WERI-Rb-1 (cell line): Measurements from ENCODE around the gene CYFIP1.

ENCODE experiments used
- DNase-seq: peaks from one replicate; pipeline ENCODE4 v3.0.0-alpha.2; 2020
- H3K27ac ChIP-seq: fragments of 250-450 bp; sonication (Bioruptor Pico); 2 replicates; pipeline ENCODE4 v1.5.1; 2020; ENCODE audit warnings: mild to moderate bottlenecking, moderate library complexity
- H3K27me3 ChIP-seq: fragments of 250-450 bp; sonication (Bioruptor Pico); 2 replicates; pipeline ENCODE4 v1.5.1; 2021; ENCODE audit warnings: mild to moderate bottlenecking, low read depth, moderate library complexity; ENCODE audit not compliant: insufficient read depth, severe bottlenecking
- H3K36me3 ChIP-seq: fragments of 250-450 bp; sonication (Bioruptor Pico); 2 replicates; pipeline ENCODE4 v1.5.1; 2020; ENCODE audit warnings: mild to moderate bottlenecking, moderate library complexity
- H3K4me3 ChIP-seq: 2 replicates; pipeline ENCODE4 v1.5.1; 2011; ENCODE audit warnings: low read depth, mild to moderate bottlenecking, control low read depth, low read length
- H3K9me3 ChIP-seq: fragments of 250-450 bp; sonication (Bioruptor Pico); 2 replicates; pipeline ENCODE4 v1.5.1; 2021; ENCODE audit warnings: mild to moderate bottlenecking, moderate library complexity; ENCODE audit not compliant: severe bottlenecking
- CTCF ChIP-seq: IDR thresholded peaks from 2 replicates; pipeline ENCODE4 v1.5.1; 2011; ENCODE audit warnings: low read depth, mild to moderate bottlenecking, control low read depth, inconsistent platforms, low read length

The CYFIP1 gene

GRCh38 chr15:22919171-22919570 lies 61.0 kb downstream of the CYFIP1 start:
- TF ChIP-seq CTCF, result no peak
- H3K27ac ChIP-seq, result no peak overlapping the region
- no peaks in the 10 kb centered on the region for H3K27me3 ChIP-seq
- DNase-seq, result no peak
- no peaks in the 10 kb centered on the region for H3K9me3 ChIP-seq
- H3K4me3 ChIP-seq, result no peak overlapping the region
- H3K36me3 ChIP-seq, result no peaks in the 10 kb centered on the region

GRCh38 chr15:22918596-22919140 lies 61.5 kb downstream of the CYFIP1 start:
- no peak overlapping the region for H3K27ac ChIP-seq
- H3K9me3 ChIP-seq, result no peaks in the 10 kb centered on the region
- no peak overlapping the region for H3K4me3 ChIP-seq
- no peaks in the 10 kb centered on the region for H3K27me3 ChIP-seq
- no peaks in the 10 kb centered on the region for H3K36me3 ChIP-seq
- DNase-seq, result no peak
- no peak for TF ChIP-seq CTCF

GRCh38 chr15:22918056-22918455 lies 62.1 kb downstream of the CYFIP1 start:
- Histone ChIP-seq H3K27ac (no peak overlapping the region), H3K27me3 (no peaks in the 10 kb centered on the region), H3K36me3 (no peaks in the 10 kb centered on the region), H3K4me3 (no peak overlapping the region), H3K9me3 (no peaks in the 10 kb centered on the region)
- no peak for DNase-seq
- no peak for TF ChIP-seq CTCF

GRCh38 chr15:22917556-22917955 lies 62.6 kb downstream of the CYFIP1 start:
- no peak for TF ChIP-seq CTCF
- H3K36me3 ChIP-seq, result no peaks in the 10 kb centered on the region
- H3K4me3 ChIP-seq, result no peak overlapping the region
- H3K27me3 ChIP-seq, result no peaks in the 10 kb centered on the region
- no peak overlapping the region for H3K27ac ChIP-seq
- no peaks in the 10 kb centered on the region for H3K9me3 ChIP-seq
- no peak for DNase-seq

GRCh38 chr15:22916606-22917350 lies 63.4 kb downstream of the CYFIP1 start:
- DNase-seq, result no peak
- no peaks in the 10 kb centered on the region for H3K9me3 ChIP-seq
- H3K36me3 ChIP-seq, result no peaks in the 10 kb centered on the region
- no peak overlapping the region for H3K27ac ChIP-seq
- H3K4me3 ChIP-seq, result no peak overlapping the region
- TF ChIP-seq CTCF, result no peak
- no peaks in the 10 kb centered on the region for H3K27me3 ChIP-seq
